HepG2 (cell line): ENCODE results near the gene TIAM1. TPM values are rescaled to one million over a fixed set of nuclear protein-coding genes. Genes with fewer than 3 reads are reported as not detected.

Experiments used
- ATAC-seq: fragments of 200-7000 bp; cut with Tn5 transposase; 3 replicates; pipeline ENCODE4 v1.9.1; 2020; ENCODE audit warnings: mild to moderate bottlenecking, moderate library complexity
- BruUV-seq: library from RNA; stranded (reverse); fragments of 400-500 nt; replicated peaks from 2 replicates; lab custom pipeline; 2021; lab: Mats Ljungman, UMichigan
- CTCF ChIA-PET: fragments of 300-600 bp; formaldehyde crosslinking; extraction: SDS; loops from one replicate; lab custom pipeline; 2021; ENCODE audit warnings: low total read pairs, inconsistent platforms, low intra/inter-chr PET ratio; lab: Yijun Ruan, JAX
- POLR2A ChIA-PET: fragments of 350-600 bp; sonication (Branson Sonifier 250); formaldehyde crosslinking; loops from one replicate; lab custom pipeline; 2020; ENCODE audit warnings: antibody characterized with exemption, inconsistent platforms; lab: Yijun Ruan, JAX
- DNase-seq: peaks from one replicate; pipeline ENCODE4 v3.0.0-alpha.2; 2015; ENCODE audit warnings: low spot score
- FAIRE-seq: peaks from 3 replicates; lab custom pipeline; 2011; peaks lifted over from hg19 to GRCh38; lab: Jason Lieb, UNC
- H2AFZ ChIP-seq: one replicate; pipeline ENCODE4 v1.6.1; 2011; ENCODE audit warnings: low read length, inconsistent platforms
- H3K27ac ChIP-seq: fragments of 300-600 bp; 3 replicates; pipeline ENCODE4 v1.8.0; 2011; ENCODE audit warnings: mixed run types, mild to moderate bottlenecking, mixed read lengths, low read length, inconsistent platforms; ENCODE audit not compliant: insufficient read depth; ENCODE audit errors: extremely low read length
- H3K27me3 ChIP-seq, 2 experiments: fragments of 200-600 bp in 1 of 2; 2 replicates in 1 of 2; 3 replicates in 1 of 2; pipeline versions ENCODE4 v1.6.0 to v1.8.0; 2011; ENCODE audit warnings: low read length in 2 of 2, mild to moderate bottlenecking in 2 of 2, moderate library complexity in 2 of 2, inconsistent platforms in 1 of 2; ENCODE audit not compliant: insufficient read depth in 2 of 2, control insufficient read depth in 1 of 2
- H3K36me3 ChIP-seq, 2 experiments: fragments of 200-600 bp in 1 of 2; replicated peaks in 1 of 2; 2 replicates in 1 of 2; 3 replicates in 1 of 2; pipeline versions ENCODE4 v1.5.1 to v1.8.0; 2011; ENCODE audit warnings: low read length in 2 of 2, inconsistent platforms in 1 of 2; ENCODE audit not compliant: insufficient read depth in 2 of 2, control insufficient read depth in 1 of 2
- H3K4me1 ChIP-seq: 2 replicates; pipeline ENCODE4 v1.5.1; 2012; ENCODE audit warnings: low read length, inconsistent platforms; ENCODE audit not compliant: insufficient read depth
- H3K4me2 ChIP-seq: 2 replicates; pipeline ENCODE4 v1.6.0; 2011; ENCODE audit warnings: low read depth, low read length, inconsistent platforms
- H3K4me3 ChIP-seq, 3 experiments: fragments of 200-600 bp in 1 of 3; sonication (generic), shearing (Covaris generic) in 1 of 3; replicated peaks in 1 of 3; 2 replicates each; pipeline ENCODE4 v1.5.1; 2011 to 2016; ENCODE audit warnings: low read length in 3 of 3, inconsistent platforms in 2 of 3, low read depth in 2 of 3, mild to moderate bottlenecking in 2 of 3, control low read depth in 1 of 3, mixed read lengths in 1 of 3; ENCODE audit not compliant: insufficient read depth in 1 of 3
- H3K79me2 ChIP-seq: one replicate; pipeline ENCODE4 v1.6.1; 2011; ENCODE audit warnings: low read length, inconsistent platforms; ENCODE audit not compliant: insufficient read depth
- H3K9ac ChIP-seq: 2 replicates; pipeline ENCODE4 v1.6.0; 2011; ENCODE audit warnings: mild to moderate bottlenecking, low read depth, low read length, inconsistent platforms; ENCODE audit not compliant: insufficient read depth
- H3K9me3 ChIP-seq: 2 replicates; pipeline ENCODE4 v1.5.1; 2012; ENCODE audit warnings: mild to moderate bottlenecking, low read length
- H4K20me1 ChIP-seq: 2 replicates; pipeline ENCODE4 v1.6.0; 2011; ENCODE audit warnings: inconsistent platforms, mild to moderate bottlenecking, low read length, moderate library complexity; ENCODE audit not compliant: insufficient read depth
- CREB1 ChIP-seq, 2 experiments: fragments of 450-650 bp in 1 of 2; IDR thresholded peaks; 2 replicates each; pipeline ENCODE4 v1.6.1; 2016 to 2017; ENCODE audit warnings: control low read depth in 1 of 2, mild to moderate bottlenecking in 1 of 2, missing compliant biosample characterization in 1 of 2, missing genetic modification characterization in 1 of 2
- HOXA9 ChIP-seq: sonication (generic); formaldehyde crosslinking; IDR thresholded peaks from 2 replicates; pipeline ENCODE4 v1.8.1; 2022; ENCODE audit warnings: missing genetic modification reagents, mild to moderate bottlenecking, moderate library complexity, borderline replicate concordance
- YY1 ChIP-seq: IDR thresholded peaks from 2 replicates; pipeline ENCODE4 v1.6.1; 2011; ENCODE audit warnings: low read length, low read depth, moderate library complexity, mild to moderate bottlenecking; ENCODE audit not compliant: insufficient read depth, insufficient replicate concordance
- ZNF790 ChIP-seq: sonication (generic); formaldehyde crosslinking; IDR thresholded peaks from 2 replicates; pipeline ENCODE4 v1.8.0; 2022; ENCODE audit warnings: missing genetic modification reagents, mild to moderate bottlenecking, borderline replicate concordance
- ZNF792 ChIP-seq: IDR thresholded peaks from 2 replicates; pipeline ENCODE4 v1.6.1; 2016
- WGBS: methylation state at CpG from one replicate; pipeline ENCODE4 v1.1.6; 2017; ENCODE audit warnings: low lambda C conversion rate; 5-methylcytosine and 5-hydroxymethylcytosine counted together
- in situ Hi-C: cut with HindIII; loops from 2 replicates; pipeline ENCODE4 v1.10.0; 2017; ENCODE audit warnings: low pct_unique_long_range_greater_than_20kb; ENCODE audit not compliant: extremely low pct_ligation_motif_present
- intact Hi-C: fragments of 100-400 bp; cut with micrococcal nuclease; formaldehyde crosslinking; loops from one replicate; pipeline ENCODE4 v1.10.0; 2022; ENCODE audit not compliant: unreplicated experiment
- polyA plus RNA-seq, 8 experiments: library from polyadenylated mRNA; depleted of rRNA in 3 of 8; stranded (reverse) in 7 of 8; unstranded in 1 of 8; fragments of >200 nt; fragmentation: Illumina TruSeq in 4 of 8; extraction: Trizol in 4 of 8; gene quantifications; 2 replicates each; pipeline versions ENCODE4 v1.2.1 to v1.2.3, GENCODE V29; 2011 to 2016; ENCODE audit warnings: low read depth in 4 of 8, missing spikeins in 1 of 8, mixed read lengths in 1 of 8; ENCODE audit not compliant: insufficient read depth in 1 of 8
- total RNA-seq, 5 experiments: library from RNA; depleted of rRNA; stranded (reverse); fragments of >200 nt; fragmentation: Illumina TruSeq; extraction: Trizol; gene quantifications; 2 replicates each; pipeline ENCODE4 v1.2.3, GENCODE V29; 2016; ENCODE audit warnings: low read depth in 1 of 5

Gene TIAM1
- total and polyA plus RNA-seq, 2 of the 13 experiments (the other 11 are each of a cell fraction or from before 2014, with no cell fraction given): 0.13 to 0.24 TPM

DNA sequence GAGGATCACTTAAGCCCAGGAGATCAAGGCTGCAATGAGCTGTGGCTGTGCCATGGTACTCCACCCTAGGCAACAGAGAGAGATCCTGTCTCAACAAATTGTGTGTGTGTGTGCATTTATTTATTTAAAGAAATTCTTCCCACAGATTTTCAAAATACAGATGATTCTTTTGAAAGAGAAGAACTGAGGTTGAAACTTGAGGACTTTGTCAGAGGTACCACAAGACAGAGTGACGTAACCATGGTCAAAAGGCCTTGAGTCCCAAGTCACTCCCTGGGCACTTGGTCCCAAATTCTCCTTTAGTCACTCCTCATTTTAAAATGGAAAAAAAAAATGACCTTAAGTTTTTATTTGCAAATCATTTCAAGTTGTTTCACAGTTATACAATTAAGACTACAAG is 57.4 kb downstream of the TIAM1 start:
- H3K27me3 ChIP-seq: no peaks in the 10 kb centered on the region
- no peaks in the 10 kb centered on the region for H3K4me1 ChIP-seq
- no peak overlapping the region for H3K9ac ChIP-seq
- H3K36me3 ChIP-seq: no peaks in the 10 kb centered on the region
- H4K20me1 ChIP-seq: no peaks in the 10 kb centered on the region
- ATAC-seq: no peak
- TF ChIP-seq YY1 (no peak), ZNF790 (CRISPR knock-in tag) (no peak), CREB1 (IDR thresholded peaks at IDR 0.05) (peak; percentile 32; the same call in 1 of the 2 replicates), CREB1 (CRISPR knock-in tag; IDR thresholded peaks at IDR 0.05) (no peak)
- CTCF ChIA-PET: no interaction called here
- no peak overlapping the region for H2AFZ ChIP-seq
- no peak for DNase-seq
- 26% methylated on average over 1 of the region's 1 CpG for WGBS
- POLR2A ChIA-PET: no interaction called here
- no peak overlapping the region for H3K27ac ChIP-seq
- no peak for FAIRE-seq
- BruUV-seq: no TSS peak
- intact Hi-C loops: no loop called here
- no peak overlapping the region for H3K4me3 ChIP-seq
- no peaks in the 10 kb centered on the region for H3K79me2 ChIP-seq
- peaks cover 18% of the 10 kb centered on the region for H3K9me3 ChIP-seq
- H3K4me2 ChIP-seq: no peak overlapping the region
- in situ Hi-C loops: no loop called here

DNA sequence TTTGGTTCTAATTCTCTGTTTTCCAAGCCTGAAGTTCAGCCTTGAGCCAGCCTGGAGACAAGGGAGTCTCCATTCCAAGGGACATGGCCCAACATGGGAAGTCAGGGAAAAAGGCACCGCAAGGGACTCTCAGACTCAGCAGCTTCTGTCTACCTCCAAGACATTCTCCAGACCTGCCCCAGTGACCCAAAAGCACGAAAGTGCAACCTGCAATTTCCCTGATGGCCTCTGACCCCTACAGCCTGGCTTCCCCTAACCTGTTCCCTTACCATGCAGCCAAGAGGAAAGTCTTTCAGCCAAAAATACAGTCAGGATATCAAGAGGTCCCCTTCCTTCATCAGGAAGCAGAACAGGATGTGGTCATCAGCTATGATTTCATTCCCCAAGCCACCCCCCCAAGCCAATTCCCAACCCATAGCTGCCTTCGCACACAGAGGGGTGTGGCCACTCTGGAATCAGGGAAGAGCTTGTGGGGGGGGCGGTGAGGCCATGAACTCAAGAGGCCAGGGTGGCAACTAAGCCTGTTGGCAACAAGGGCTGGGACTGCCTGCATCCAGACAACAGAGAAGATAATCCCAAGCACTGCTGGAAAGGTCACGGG is 59.2 kb downstream of the TIAM1 start:
- Histone ChIP-seq H3K27me3 (no peaks in the 10 kb centered on the region), H2AFZ (no peak overlapping the region), H3K79me2 (no peaks in the 10 kb centered on the region), H3K27ac (no peak overlapping the region), H3K4me3 (no peak overlapping the region), H4K20me1 (no peaks in the 10 kb centered on the region), H3K4me2 (no peak overlapping the region), H3K4me1 (no peaks in the 10 kb centered on the region), H3K9ac (no peak overlapping the region), H3K36me3 (no peaks in the 10 kb centered on the region), H3K9me3 (peaks cover 13% of the 10 kb centered on the region; the same call in 1 of the 2 replicates)
- DNase-seq: no peak
- 57% methylated on average over 5 of the region's 5 CpGs for WGBS
- BruUV-seq: no TSS peak
- TF ChIP-seq ZNF792 (CRISPR knock-in tag): no peak
- TF ChIP-seq HOXA9 (CRISPR knock-in tag): no peak
- in situ Hi-C loops (no loop called here), intact Hi-C loops (loop anchor here (5.0 kb wide), 1 partner anchor 63 kb away; no protein-coding TSS in a partner anchor)
- ChIA-PET POLR2A (no interaction called here), CTCF (no interaction called here)
- ATAC-seq: no peak
- no peak for FAIRE-seq
